Esophagus muscularis mucosa (tissue), 4 donors: ENCODE measurements around the gene TBC1D24.

Experiments used
- EP300 ChIP-seq: sonication (generic); formaldehyde crosslinking; IDR thresholded peaks from one replicate; pipeline ENCODE4 v1.6.1; 2017; ENCODE audit warnings: antibody characterized with exemption
- POLR2A ChIP-seq: fragments of 450-650 bp; IDR thresholded peaks from one replicate; pipeline ENCODE4 v1.6.1; 2017; ENCODE audit warnings: antibody characterized with exemption, moderate library complexity, mild to moderate bottlenecking, low read depth
- POLR2AphosphoS5 ChIP-seq, 2 donors: sonication (generic); formaldehyde crosslinking; IDR thresholded peaks; one replicate each; pipeline ENCODE4 v1.6.1; 2017; ENCODE audit warnings: antibody characterized with exemption in 2 of 2
- TF ChIP-seq, protein P1 (sequence below), 3 experiments: fragments of 200-600 bp in 2 of 3; fragments of 450-650 bp in 1 of 3; sonication (generic) in 2 of 3; IDR thresholded peaks; one replicate each; pipeline ENCODE4 v1.5.1; 2017 to 2019; ENCODE audit warnings: antibody characterized with exemption in 3 of 3, mild to moderate bottlenecking in 2 of 3, moderate library complexity in 1 of 3

- no peak for TF ChIP-seq EP300
- TF ChIP-seq POLR2A, result no peak
- no peak for TF ChIP-seq POLR2AphosphoS5 (IDR thresholded peaks at IDR 0.05)
- TF ChIP-seq, protein P1, sequence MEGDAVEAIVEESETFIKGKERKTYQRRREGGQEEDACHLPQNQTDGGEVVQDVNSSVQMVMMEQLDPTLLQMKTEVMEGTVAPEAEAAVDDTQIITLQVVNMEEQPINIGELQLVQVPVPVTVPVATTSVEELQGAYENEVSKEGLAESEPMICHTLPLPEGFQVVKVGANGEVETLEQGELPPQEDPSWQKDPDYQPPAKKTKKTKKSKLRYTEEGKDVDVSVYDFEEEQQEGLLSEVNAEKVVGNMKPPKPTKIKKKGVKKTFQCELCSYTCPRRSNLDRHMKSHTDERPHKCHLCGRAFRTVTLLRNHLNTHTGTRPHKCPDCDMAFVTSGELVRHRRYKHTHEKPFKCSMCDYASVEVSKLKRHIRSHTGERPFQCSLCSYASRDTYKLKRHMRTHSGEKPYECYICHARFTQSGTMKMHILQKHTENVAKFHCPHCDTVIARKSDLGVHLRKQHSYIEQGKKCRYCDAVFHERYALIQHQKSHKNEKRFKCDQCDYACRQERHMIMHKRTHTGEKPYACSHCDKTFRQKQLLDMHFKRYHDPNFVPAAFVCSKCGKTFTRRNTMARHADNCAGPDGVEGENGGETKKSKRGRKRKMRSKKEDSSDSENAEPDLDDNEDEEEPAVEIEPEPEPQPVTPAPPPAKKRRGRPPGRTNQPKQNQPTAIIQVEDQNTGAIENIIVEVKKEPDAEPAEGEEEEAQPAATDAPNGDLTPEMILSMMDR (IDR thresholded peaks at IDR 0.05), result no peak
Measured at GRCh38 chr16:2460391-2460713, 14.6 kb upstream of the TBC1D24 start.
